Peyer's patch (tissue), 4 donors: ENCODE results near the gene BMP6.

Experiments used
- CTCF ChIP-seq, 6 experiments: fragments of 450-650 bp in 4 of 6; fragments of 200-600 bp in 2 of 6; sonication (generic) in 1 of 6; IDR thresholded peaks; one replicate each; pipeline ENCODE4 v1.5.1; 2017 to 2019; ENCODE audit warnings: antibody characterized with exemption in 6 of 6, mild to moderate bottlenecking in 3 of 6, moderate library complexity in 1 of 6
- POLR2A ChIP-seq, 2 donors: fragments of 450-650 bp; IDR thresholded peaks; one replicate each; pipeline ENCODE4 v1.5.1; 2017; ENCODE audit warnings: antibody characterized with exemption in 2 of 2, mild to moderate bottlenecking in 2 of 2, moderate library complexity in 2 of 2

DNA sequence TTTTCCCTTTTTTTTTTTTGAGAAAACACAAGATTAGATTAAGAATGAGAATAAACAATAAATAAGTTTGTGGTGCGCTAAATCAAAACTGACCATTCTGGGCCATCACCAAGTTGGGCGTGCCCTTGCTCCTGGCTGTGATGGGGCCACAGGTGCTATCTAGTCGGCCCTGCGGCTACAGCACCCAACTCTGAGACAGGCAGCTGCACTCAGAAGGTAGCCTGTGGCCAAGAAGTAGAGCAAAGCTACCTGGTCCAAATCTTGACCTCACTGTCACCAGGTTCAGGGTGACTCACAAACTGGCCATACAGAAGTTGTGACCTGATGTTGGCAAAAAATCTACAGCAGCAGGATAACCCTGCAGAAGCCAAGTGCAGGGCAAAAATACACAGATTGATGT lies 181.3 kb downstream of the BMP6 start:
- no peak for TF ChIP-seq CTCF (IDR thresholded peaks at IDR 0.05)
- no peak for TF ChIP-seq POLR2A (IDR thresholded peaks at IDR 0.05)
